HepG2 (cell line): ENCODE data around the gene RALY. TPM values are rescaled to one million over a fixed set of nuclear protein-coding genes. Genes with fewer than 3 reads are reported as not detected.

ENCODE experiments used
- ATAC-seq: fragments of 200-7000 bp; cut with Tn5 transposase; 3 replicates; pipeline ENCODE4 v1.9.1; 2020; ENCODE audit warnings: mild to moderate bottlenecking, moderate library complexity
- BruUV-seq: library from RNA; stranded (reverse); fragments of 400-500 nt; replicated peaks from 2 replicates; lab custom pipeline; 2021; lab: Mats Ljungman, UMichigan
- CTCF ChIA-PET: fragments of 300-600 bp; formaldehyde crosslinking; extraction: SDS; loops from one replicate; lab custom pipeline; 2021; ENCODE audit warnings: low total read pairs, inconsistent platforms, low intra/inter-chr PET ratio; lab: Yijun Ruan, JAX
- POLR2A ChIA-PET: fragments of 350-600 bp; sonication (Branson Sonifier 250); formaldehyde crosslinking; loops from one replicate; lab custom pipeline; 2020; ENCODE audit warnings: antibody characterized with exemption, inconsistent platforms; lab: Yijun Ruan, JAX
- DNase-seq: peaks from one replicate; pipeline ENCODE4 v3.0.0-alpha.2; 2015; ENCODE audit warnings: low spot score
- FAIRE-seq: peaks from 3 replicates; lab custom pipeline; 2011; peaks lifted over from hg19 to GRCh38; lab: Jason Lieb, UNC
- H2AFZ ChIP-seq: one replicate; pipeline ENCODE4 v1.6.1; 2011; ENCODE audit warnings: low read length, inconsistent platforms
- H3K27ac ChIP-seq: fragments of 300-600 bp; 3 replicates; pipeline ENCODE4 v1.8.0; 2011; ENCODE audit warnings: mixed run types, mild to moderate bottlenecking, mixed read lengths, low read length, inconsistent platforms; ENCODE audit not compliant: insufficient read depth; ENCODE audit errors: extremely low read length
- H3K27me3 ChIP-seq, 2 experiments: fragments of 200-600 bp in 1 of 2; 2 replicates in 1 of 2; 3 replicates in 1 of 2; pipeline versions ENCODE4 v1.6.0 to v1.8.0; 2011; ENCODE audit warnings: low read length in 2 of 2, mild to moderate bottlenecking in 2 of 2, moderate library complexity in 2 of 2, inconsistent platforms in 1 of 2; ENCODE audit not compliant: insufficient read depth in 2 of 2, control insufficient read depth in 1 of 2
- H3K36me3 ChIP-seq, 2 experiments: fragments of 200-600 bp in 1 of 2; replicated peaks in 1 of 2; 2 replicates in 1 of 2; 3 replicates in 1 of 2; pipeline versions ENCODE4 v1.5.1 to v1.8.0; 2011; ENCODE audit warnings: low read length in 2 of 2, inconsistent platforms in 1 of 2; ENCODE audit not compliant: insufficient read depth in 2 of 2, control insufficient read depth in 1 of 2
- H3K4me1 ChIP-seq: 2 replicates; pipeline ENCODE4 v1.5.1; 2012; ENCODE audit warnings: low read length, inconsistent platforms; ENCODE audit not compliant: insufficient read depth
- H3K4me2 ChIP-seq: 2 replicates; pipeline ENCODE4 v1.6.0; 2011; ENCODE audit warnings: low read depth, low read length, inconsistent platforms
- H3K4me3 ChIP-seq, 3 experiments: fragments of 200-600 bp in 1 of 3; sonication (generic), shearing (Covaris generic) in 1 of 3; replicated peaks in 1 of 3; 2 replicates each; pipeline ENCODE4 v1.5.1; 2011 to 2016; ENCODE audit warnings: low read length in 3 of 3, inconsistent platforms in 2 of 3, low read depth in 2 of 3, mild to moderate bottlenecking in 2 of 3, control low read depth in 1 of 3, mixed read lengths in 1 of 3; ENCODE audit not compliant: insufficient read depth in 1 of 3
- H3K79me2 ChIP-seq: one replicate; pipeline ENCODE4 v1.6.1; 2011; ENCODE audit warnings: low read length, inconsistent platforms; ENCODE audit not compliant: insufficient read depth
- H3K9ac ChIP-seq: 2 replicates; pipeline ENCODE4 v1.6.0; 2011; ENCODE audit warnings: mild to moderate bottlenecking, low read depth, low read length, inconsistent platforms; ENCODE audit not compliant: insufficient read depth
- H3K9me3 ChIP-seq: 2 replicates; pipeline ENCODE4 v1.5.1; 2012; ENCODE audit warnings: mild to moderate bottlenecking, low read length
- H4K20me1 ChIP-seq: 2 replicates; pipeline ENCODE4 v1.6.0; 2011; ENCODE audit warnings: inconsistent platforms, mild to moderate bottlenecking, low read length, moderate library complexity; ENCODE audit not compliant: insufficient read depth
- CREB1 ChIP-seq, 2 experiments: fragments of 450-650 bp in 1 of 2; IDR thresholded peaks; 2 replicates each; pipeline ENCODE4 v1.6.1; 2016 to 2017; ENCODE audit warnings: control low read depth in 1 of 2, mild to moderate bottlenecking in 1 of 2, missing compliant biosample characterization in 1 of 2, missing genetic modification characterization in 1 of 2
- HDAC6 ChIP-seq: fragments of 200-600 bp; sonication (generic); IDR thresholded peaks from 2 replicates; pipeline ENCODE4 v1.7.0; 2017; ENCODE audit warnings: mild to moderate bottlenecking, antibody characterized with exemption, low read length, low read depth
- KMT2B ChIP-seq: IDR thresholded peaks from 2 replicates; pipeline ENCODE4 v1.6.1; 2016; ENCODE audit warnings: missing genetic modification reagents, missing compliant biosample characterization
- MED1 ChIP-seq: sonication (generic); formaldehyde crosslinking; IDR thresholded peaks from 2 replicates; pipeline ENCODE4 v1.4.0; 2020; ENCODE audit warnings: missing genetic modification reagents
- ZNF552 ChIP-seq: sonication (generic); formaldehyde crosslinking; IDR thresholded peaks from 2 replicates; pipeline ENCODE4 v1.9.0; 2022; ENCODE audit warnings: missing genetic modification reagents, mild to moderate bottlenecking, borderline replicate concordance
- ZNF597 ChIP-seq: sonication (generic); formaldehyde crosslinking; IDR thresholded peaks from 2 replicates; pipeline ENCODE4 v1.5.0; 2020; ENCODE audit warnings: missing genetic modification reagents
- WGBS: methylation state at CpG from one replicate; pipeline ENCODE4 v1.1.6; 2017; ENCODE audit warnings: low lambda C conversion rate; 5-methylcytosine and 5-hydroxymethylcytosine counted together
- in situ Hi-C: cut with HindIII; loops from 2 replicates; pipeline ENCODE4 v1.10.0; 2017; ENCODE audit warnings: low pct_unique_long_range_greater_than_20kb; ENCODE audit not compliant: extremely low pct_ligation_motif_present
- intact Hi-C: fragments of 100-400 bp; cut with micrococcal nuclease; formaldehyde crosslinking; loops from one replicate; pipeline ENCODE4 v1.10.0; 2022; ENCODE audit not compliant: unreplicated experiment
- polyA plus RNA-seq, 8 experiments: library from polyadenylated mRNA; depleted of rRNA in 3 of 8; stranded (reverse) in 7 of 8; unstranded in 1 of 8; fragments of >200 nt; fragmentation: Illumina TruSeq in 4 of 8; extraction: Trizol in 4 of 8; gene quantifications; 2 replicates each; pipeline versions ENCODE4 v1.2.1 to v1.2.3, GENCODE V29; 2011 to 2016; ENCODE audit warnings: low read depth in 4 of 8, missing spikeins in 1 of 8, mixed read lengths in 1 of 8; ENCODE audit not compliant: insufficient read depth in 1 of 8
- total RNA-seq, 5 experiments: library from RNA; depleted of rRNA; stranded (reverse); fragments of >200 nt; fragmentation: Illumina TruSeq; extraction: Trizol; gene quantifications; 2 replicates each; pipeline ENCODE4 v1.2.3, GENCODE V29; 2016; ENCODE audit warnings: low read depth in 1 of 5

RALY gene
- total and polyA plus RNA-seq, 2 of the 13 experiments (the other 11 are each of a cell fraction or from before 2014, with no cell fraction given), result 178 to 186 TPM

- TF ChIP-seq MED1 (CRISPR knock-in tag), result 0 out of 2 replicates have a peak, but pooled peaks have one; percentile 17
- TF ChIP-seq, all 625 proteins: peak for 24
These were observed 23.0 kb downstream of the RALY start (continued) for GRCh38 chr20:34016736-34017135.

GRCh38 chr20:34017610-34018009 lies 23.9 kb downstream of the RALY start:
- POLR2A ChIA-PET, result interaction anchor here (1.6 to 1.8 kb wide), 2 partner anchors 13 to 25 kb away, joined by 6 to 15 read pairs; partner anchors contain the start of gene RALY

More at GRCh38 chr20:34017610-34018009, 23.9 kb downstream of the RALY start:
- Histone ChIP-seq H3K79me2 (peaks cover 95% of the 10 kb centered on the region), H3K4me3 (no peak overlapping the region), H3K4me2 (no peak overlapping the region), H3K36me3 (peaks cover 4 to 17% of the 10 kb centered on the region in 2 experiments; a peak in 4 of 5 replicates), H3K27ac (no peak overlapping the region), H3K9ac (no peak overlapping the region), H3K9me3 (0 out of 2 replicates have a peak, but pooled peaks cover 4% of the 10 kb centered on the region), H3K27me3 (no peaks in the 10 kb centered on the region), H4K20me1 (peaks cover 63% of the 10 kb centered on the region), H2AFZ (no peak overlapping the region), H3K4me1 (peaks cover 64% of the 10 kb centered on the region)
- no peak for DNase-seq
- no TSS peak for BruUV-seq
- no peak for ATAC-seq
- FAIRE-seq, result no peak
- 92% methylated on average over 1 of the region's 1 CpG for WGBS
- intact Hi-C loops, result no loop called here
- CTCF ChIA-PET, result no interaction called here
- in situ Hi-C loops, result no loop called here
- no peak for TF ChIP-seq KMT2B (CRISPR knock-in tag)
- 0 out of 2 replicates have a peak, but pooled peaks have one; percentile 26 for TF ChIP-seq CREB1 (IDR thresholded peaks at IDR 0.05)
- no peak for TF ChIP-seq CREB1 (CRISPR knock-in tag; IDR thresholded peaks at IDR 0.05)
- no peak for TF ChIP-seq ZNF597
- TF ChIP-seq HDAC6, result no peak
- no peak for TF ChIP-seq ZNF552 (CRISPR knock-in tag)
